ENCODE measurements around the gene CA10.

Gene CA10

DNA sequence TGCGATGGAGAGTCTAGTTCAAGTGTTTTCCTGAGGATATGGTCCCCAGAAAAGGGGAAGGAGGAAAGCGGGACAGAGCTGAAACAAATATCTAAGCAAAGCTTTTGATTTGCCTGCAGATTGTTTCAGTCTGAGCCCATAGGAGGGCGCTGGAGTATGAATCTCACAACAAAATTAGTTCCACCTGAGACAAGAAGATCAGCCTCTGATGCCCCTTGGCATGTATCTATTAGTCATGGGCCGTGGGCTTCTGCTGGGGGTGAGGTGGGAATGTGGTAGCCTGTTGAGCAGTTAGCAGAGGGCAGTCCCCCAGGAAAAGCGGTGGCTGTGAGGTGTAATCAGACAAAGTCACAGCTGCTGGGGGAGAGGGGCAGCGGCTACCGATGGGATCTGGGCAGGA is 446.9 kb downstream of the CA10 start:
- H3K4me3 ChIP-seq (ENCODE audit: low read length), result no peak overlapping the region

DNA sequence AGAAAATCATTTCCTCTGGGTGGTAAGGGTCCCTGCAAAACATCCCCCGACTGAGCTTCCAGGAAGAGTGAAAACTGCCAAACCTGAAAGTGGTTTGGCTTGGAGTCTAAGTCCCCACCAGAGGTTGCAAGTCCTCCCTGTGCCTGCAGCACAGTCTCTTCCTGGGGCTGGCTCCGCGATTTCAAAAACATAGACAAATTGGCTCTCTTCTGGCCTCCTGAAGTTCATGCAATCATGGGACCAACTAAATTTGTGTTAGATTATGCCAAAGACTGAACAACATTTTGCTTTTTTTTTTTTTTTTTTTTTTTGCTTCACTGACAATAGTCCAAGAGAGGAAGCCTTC is 447.9 kb downstream of the CA10 start:
- H3K27ac ChIP-seq (ENCODE audit: low read depth, low read length), result no peak overlapping the region
- no peaks in the 10 kb centered on the region for H3K9me3 ChIP-seq (ENCODE audit: control insufficient read depth, insufficient read depth, low read length)
- H3F3A ChIP-seq (ENCODE audit: control insufficient read depth, insufficient read depth), result no peaks in the 10 kb centered on the region
- no peaks in the 10 kb centered on the region for H4K20me1 ChIP-seq (ENCODE audit: control insufficient read depth, insufficient read depth, low read depth, low read length)
- TF ChIP-seq, protein P1, sequence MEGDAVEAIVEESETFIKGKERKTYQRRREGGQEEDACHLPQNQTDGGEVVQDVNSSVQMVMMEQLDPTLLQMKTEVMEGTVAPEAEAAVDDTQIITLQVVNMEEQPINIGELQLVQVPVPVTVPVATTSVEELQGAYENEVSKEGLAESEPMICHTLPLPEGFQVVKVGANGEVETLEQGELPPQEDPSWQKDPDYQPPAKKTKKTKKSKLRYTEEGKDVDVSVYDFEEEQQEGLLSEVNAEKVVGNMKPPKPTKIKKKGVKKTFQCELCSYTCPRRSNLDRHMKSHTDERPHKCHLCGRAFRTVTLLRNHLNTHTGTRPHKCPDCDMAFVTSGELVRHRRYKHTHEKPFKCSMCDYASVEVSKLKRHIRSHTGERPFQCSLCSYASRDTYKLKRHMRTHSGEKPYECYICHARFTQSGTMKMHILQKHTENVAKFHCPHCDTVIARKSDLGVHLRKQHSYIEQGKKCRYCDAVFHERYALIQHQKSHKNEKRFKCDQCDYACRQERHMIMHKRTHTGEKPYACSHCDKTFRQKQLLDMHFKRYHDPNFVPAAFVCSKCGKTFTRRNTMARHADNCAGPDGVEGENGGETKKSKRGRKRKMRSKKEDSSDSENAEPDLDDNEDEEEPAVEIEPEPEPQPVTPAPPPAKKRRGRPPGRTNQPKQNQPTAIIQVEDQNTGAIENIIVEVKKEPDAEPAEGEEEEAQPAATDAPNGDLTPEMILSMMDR (IDR thresholded peaks at IDR 0.05; ENCODE audit: low read depth, low read length, poor library complexity, severe bottlenecking), result no peak
- TF ChIP-seq EZH2phosphoT487 (IDR thresholded peaks at IDR 0.05; ENCODE audit: borderline replicate concordance, low read length), result no peak
- no peaks in the 10 kb centered on the region for H3K79me2 ChIP-seq (ENCODE audit: control insufficient read depth, low read length)
- no peak overlapping the region for H3K4me3 ChIP-seq (ENCODE audit: low read length)
- H3K27me3 ChIP-seq (ENCODE audit: control insufficient read depth, low read length), result no peaks in the 10 kb centered on the region
- no peaks in the 10 kb centered on the region for H3K36me3 ChIP-seq (ENCODE audit: control insufficient read depth, low read length)
- no peaks in the 10 kb centered on the region for H3K4me1 ChIP-seq (ENCODE audit: control insufficient read depth, low read length)
- no peaks in the 10 kb centered on the region for H3K9me2 ChIP-seq (replicated peaks; ENCODE audit: control insufficient read depth, low read length)
- no peak overlapping the region for H3K4me2 ChIP-seq (ENCODE audit: low read length)

More for the DNA sequence above, 446.9 kb downstream of the CA10 start:
- no peaks in the 10 kb centered on the region for H3F3A ChIP-seq (ENCODE audit: control insufficient read depth, insufficient read depth)
- H3K27ac ChIP-seq (ENCODE audit: low read depth, low read length), result no peak overlapping the region
- H3K79me2 ChIP-seq (ENCODE audit: control insufficient read depth, low read length), result no peaks in the 10 kb centered on the region
- no peaks in the 10 kb centered on the region for H3K9me3 ChIP-seq (ENCODE audit: control insufficient read depth, insufficient read depth, low read length)
- H3K4me2 ChIP-seq (ENCODE audit: low read length), result no peak overlapping the region
- H3K36me3 ChIP-seq (ENCODE audit: control insufficient read depth, low read length), result no peaks in the 10 kb centered on the region
- no peaks in the 10 kb centered on the region for H3K27me3 ChIP-seq (ENCODE audit: control insufficient read depth, low read length)
- H3K4me1 ChIP-seq (ENCODE audit: control insufficient read depth, low read length), result no peaks in the 10 kb centered on the region
- TF ChIP-seq, protein P1 (IDR thresholded peaks at IDR 0.05; ENCODE audit: low read depth, low read length, poor library complexity, severe bottlenecking), result no peak
- no peak for TF ChIP-seq EZH2phosphoT487 (IDR thresholded peaks at IDR 0.05; ENCODE audit: borderline replicate concordance, low read length)
- H3K9me2 ChIP-seq (replicated peaks; ENCODE audit: control insufficient read depth, low read length), result no peaks in the 10 kb centered on the region
- no peaks in the 10 kb centered on the region for H4K20me1 ChIP-seq (ENCODE audit: control insufficient read depth, insufficient read depth, low read depth, low read length)

DNA sequence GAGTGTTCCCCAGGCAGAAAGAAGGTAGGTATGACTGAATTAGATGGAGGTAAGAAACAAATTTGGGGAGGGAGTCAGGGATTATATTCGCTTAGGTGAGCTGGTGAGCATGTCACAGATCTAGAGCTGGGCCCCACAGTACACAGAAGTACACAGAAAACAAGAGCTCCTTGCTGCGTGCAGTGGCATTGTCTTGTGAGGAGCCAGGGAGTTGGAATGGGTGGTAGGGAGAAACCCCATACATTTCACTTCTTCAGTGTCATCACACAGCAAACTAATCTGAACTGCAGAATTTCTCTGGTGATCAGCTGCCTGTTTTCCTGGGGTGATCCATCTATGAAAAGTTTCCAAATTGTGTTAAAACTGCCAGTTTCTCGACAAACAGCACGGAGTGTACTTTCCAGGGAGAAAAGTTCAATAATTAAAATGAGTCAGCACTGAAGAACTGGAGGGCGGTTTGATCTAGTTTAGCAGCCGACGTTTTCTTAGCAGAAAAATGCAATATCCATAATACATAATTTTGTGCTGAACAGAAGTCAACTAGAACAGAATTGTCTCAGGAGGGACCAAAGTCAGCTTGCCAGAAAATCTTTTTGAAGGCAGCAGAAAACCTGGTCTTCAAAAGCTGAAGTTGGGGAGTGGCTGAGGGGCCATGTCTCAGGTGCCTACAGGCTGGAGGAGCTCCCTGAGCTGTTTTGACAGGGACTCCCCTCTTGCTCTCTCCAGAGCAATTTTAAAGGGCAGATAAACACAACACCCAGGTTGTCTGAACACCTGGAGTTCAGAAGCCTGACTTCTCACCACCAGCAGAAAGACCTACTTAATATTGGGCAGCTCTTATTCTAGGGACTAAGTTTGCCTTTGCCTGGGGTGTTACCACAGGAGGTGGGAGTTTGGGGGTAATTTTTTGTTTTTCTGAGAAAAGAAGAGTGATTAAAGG is 448.6 kb downstream of the CA10 start:
- no peak for TF ChIP-seq EZH2phosphoT487 (IDR thresholded peaks at IDR 0.05; ENCODE audit: borderline replicate concordance, low read length)
- TF ChIP-seq, protein P1 (IDR thresholded peaks at IDR 0.05; ENCODE audit: low read depth, low read length, poor library complexity, severe bottlenecking), result no peak
- Histone ChIP-seq H3K4me1 (ENCODE audit: control insufficient read depth, low read length) (no peaks in the 10 kb centered on the region), H3K9me3 (ENCODE audit: control insufficient read depth, insufficient read depth, low read length) (no peaks in the 10 kb centered on the region), H3K4me3 (ENCODE audit: low read length) (no peak overlapping the region), H3K36me3 (ENCODE audit: control insufficient read depth, low read length) (no peaks in the 10 kb centered on the region), H3F3A (ENCODE audit: control insufficient read depth, insufficient read depth) (no peaks in the 10 kb centered on the region), H3K27me3 (ENCODE audit: control insufficient read depth, low read length) (no peaks in the 10 kb centered on the region), H3K27ac (ENCODE audit: low read depth, low read length) (no peak overlapping the region), H4K20me1 (ENCODE audit: control insufficient read depth, insufficient read depth, low read depth, low read length) (no peaks in the 10 kb centered on the region), H3K4me2 (ENCODE audit: low read length) (no peak overlapping the region), H3K79me2 (ENCODE audit: control insufficient read depth, low read length) (no peaks in the 10 kb centered on the region), H3K9me2 (replicated peaks; ENCODE audit: control insufficient read depth, low read length) (no peaks in the 10 kb centered on the region)

Measured in DOHH2 (cell line).